HepG2 (cell line): Measurements from ENCODE around the gene TP73. TPM values are rescaled to one million over a fixed set of nuclear protein-coding genes. Genes with fewer than 3 reads are reported as not detected.

Experiments
- ARID4A ChIP-seq: sonication (generic); formaldehyde crosslinking; IDR thresholded peaks from 2 replicates; pipeline ENCODE4 v1.5.0; 2020; ENCODE audit warnings: mild to moderate bottlenecking, missing genetic modification reagents, borderline replicate concordance
- EP300 ChIP-seq, 3 experiments: sonication (generic) in 1 of 3; formaldehyde crosslinking in 1 of 3; IDR thresholded peaks; 2 replicates each; pipeline versions ENCODE4 v1.5.1 to v1.6.1; 2011 to 2020; ENCODE audit warnings: low read depth in 2 of 3, low read length in 2 of 3, borderline replicate concordance in 1 of 3, improper control_type of control experiment in 1 of 3, mild to moderate bottlenecking in 1 of 3, missing genetic modification reagents in 1 of 3, moderate library complexity in 1 of 3
- FOSL2 ChIP-seq: sonication (generic); formaldehyde crosslinking; IDR thresholded peaks from 2 replicates; pipeline ENCODE4 v1.4.0; 2020; ENCODE audit warnings: missing genetic modification reagents
- HMG20A ChIP-seq: IDR thresholded peaks from 2 replicates; pipeline ENCODE4 v1.6.1; 2016; ENCODE audit warnings: borderline replicate concordance
- HNF4A ChIP-seq: sonication (generic); formaldehyde crosslinking; IDR thresholded peaks from 2 replicates; pipeline ENCODE4 v1.4.0; 2020; ENCODE audit warnings: missing genetic modification reagents
- NCOR1 ChIP-seq: fragments of 200-600 bp; sonication (generic); IDR thresholded peaks from 2 replicates; pipeline ENCODE4 v1.7.0; 2017; ENCODE audit warnings: antibody characterized with exemption, low read length, borderline replicate concordance
- NR2C2 ChIP-seq: sonication (generic); formaldehyde crosslinking; IDR thresholded peaks from 2 replicates; pipeline ENCODE4 v1.4.0; 2020; ENCODE audit warnings: missing genetic modification reagents, mild to moderate bottlenecking, moderate library complexity, borderline replicate concordance
- RFXAP ChIP-seq: sonication (generic); formaldehyde crosslinking; IDR thresholded peaks from 2 replicates; pipeline ENCODE4 v1.4.0; 2020; ENCODE audit warnings: missing genetic modification reagents, borderline replicate concordance
- SP5 ChIP-seq: IDR thresholded peaks from 2 replicates; pipeline ENCODE4 v1.6.1; 2016; ENCODE audit warnings: low read depth, borderline replicate concordance
- SRSF1 ChIP-seq: fragments of 200-400 bp; formaldehyde crosslinking; optimal IDR thresholded peaks from 2 replicates; pipeline ENCODE3; 2017; ENCODE audit warnings: mild to moderate bottlenecking, low read depth, low read length, moderate library complexity
- TFAP4 ChIP-seq: sonication (generic); IDR thresholded peaks from 2 replicates; pipeline ENCODE4 v1.6.1; 2016; ENCODE audit warnings: low read depth, borderline replicate concordance
- TFDP1 ChIP-seq: IDR thresholded peaks from 2 replicates; pipeline ENCODE4 v1.6.1; 2016; ENCODE audit warnings: missing compliant biosample characterization, missing genetic modification reagents, borderline replicate concordance
- ZBTB46 ChIP-seq: sonication (generic); formaldehyde crosslinking; IDR thresholded peaks from 2 replicates; pipeline ENCODE4 v1.4.0; 2020; ENCODE audit warnings: mild to moderate bottlenecking, missing genetic modification reagents, borderline replicate concordance
- ZC3H13 ChIP-seq: sonication (generic); formaldehyde crosslinking; IDR thresholded peaks from 2 replicates; pipeline ENCODE4 v1.8.1; 2023; ENCODE audit warnings: mild to moderate bottlenecking, missing genetic modification reagents, moderate library complexity
- ZNF362 ChIP-seq: sonication (generic); formaldehyde crosslinking; IDR thresholded peaks from 2 replicates; pipeline ENCODE4 v1.4.0; 2020; ENCODE audit warnings: missing genetic modification reagents, mild to moderate bottlenecking, borderline replicate concordance
- ZNF414 ChIP-seq: sonication (generic); formaldehyde crosslinking; IDR thresholded peaks from 2 replicates; pipeline ENCODE4 v1.5.0; 2020; ENCODE audit warnings: missing genetic modification reagents
- ZNF605 ChIP-seq: sonication (generic); formaldehyde crosslinking; IDR thresholded peaks from 2 replicates; pipeline ENCODE4 v1.8.0; 2022; ENCODE audit warnings: mild to moderate bottlenecking, missing genetic modification reagents
- polyA plus RNA-seq, 8 experiments: library from polyadenylated mRNA; depleted of rRNA in 3 of 8; stranded (reverse) in 7 of 8; unstranded in 1 of 8; fragments of >200 nt; fragmentation: Illumina TruSeq in 4 of 8; extraction: Trizol in 4 of 8; gene quantifications; 2 replicates each; pipeline versions ENCODE4 v1.2.1 to v1.2.3, GENCODE V29; 2011 to 2016; ENCODE audit warnings: low read depth in 4 of 8, missing spikeins in 1 of 8, mixed read lengths in 1 of 8; ENCODE audit not compliant: insufficient read depth in 1 of 8
- total RNA-seq, 5 experiments: library from RNA; depleted of rRNA; stranded (reverse); fragments of >200 nt; fragmentation: Illumina TruSeq; extraction: Trizol; gene quantifications; 2 replicates each; pipeline ENCODE4 v1.2.3, GENCODE V29; 2016; ENCODE audit warnings: low read depth in 1 of 5

TP73 gene
- total and polyA plus RNA-seq, 2 of the 13 experiments (the other 11 are each of a cell fraction or from before 2014, with no cell fraction given): 0.49 to 1.1 TPM

GRCh38 chr1:3733094-3733882 is 81.0 kb downstream of the TP73 start (continued):
- TF ChIP-seq ARID4A (peak; percentile 18; the same call in 1 of the 2 replicates), ZNF605 (0 out of 2 replicates have a peak, but pooled peaks have one; percentile 20), ZC3H13 (CRISPR knock-in tag) (no peak), ZNF362 (CRISPR knock-in tag) (peak; percentile 55), NCOR1 (peak; percentile 63; the same call in 1 of the 2 replicates), SRSF1 (peak; percentile 100), HMG20A (CRISPR knock-in tag) (0 out of 2 replicates have a peak, but pooled peaks have one; percentile 12), EP300 (IDR thresholded peaks at IDR 0.05; ENCODE audit: low read depth in 2 of 2, low read length in 2 of 2) (peak in 1 of 2 experiments; percentile 14; a peak in 1 of 4 replicates), EP300 (CRISPR knock-in tag; IDR thresholded peaks at IDR 0.05; ENCODE audit: borderline replicate concordance) (no peak), ZNF414 (no peak; the same call in 1 of the 2 replicates), TFDP1 (CRISPR knock-in tag) (no peak), NR2C2 (CRISPR knock-in tag) (peak; percentile 65), ZBTB46 (CRISPR knock-in tag) (no peak; the same call in 1 of the 2 replicates), TFAP4 (peak; percentile 41; the same call in 1 of the 2 replicates), HNF4A (CRISPR knock-in tag) (peak; percentile 93), SP5 (peak; percentile 91), FOSL2 (CRISPR knock-in tag) (no peak), RFXAP (CRISPR knock-in tag) (0 out of 2 replicates have a peak, but pooled peaks have one; percentile 28)
